ENCODE data around the gene PTGFR. TPM values are rescaled to one million over a fixed set of nuclear protein-coding genes. Genes with fewer than 3 reads are reported as not detected.

The PTGFR gene
- total RNA-seq (2022; extraction: Qiagen RNA extraction), result not detected in 5 replicates

GRCh38 chr1:78490861-78491450 lies at the start of gene PTGFR:
TSS of gene PTGFR (plus strand) at chr1:78490974. CDS start at chr1:78492744, 1,770 bp downstream.

Other genes starting within 250 kb of the PTGFR start
- 0.03 to 0.09 TPM in 2 of 5 replicates, not detected in the others for gene IFI44L, start 129.5 kb downstream of the PTGFR start, total RNA-seq (2022; extraction: Qiagen RNA extraction)
- 0.36 to 1.6 TPM (median 0.52 TPM) in 5 replicates for gene IFI44, start 158.9 kb downstream of the PTGFR start, total RNA-seq (2022; extraction: Qiagen RNA extraction)

Data from A549 treated with CORT108297 at 1 μM for 4 hours (cell line).